ENCODE measurements around the gene TYW1B.

GRCh38 chr7:72710983-72711382 is 117.0 kb downstream of the TYW1B start:
- TF ChIP-seq CTCF (conservative IDR thresholded peaks at IDR 0.05) (no peak), ZFX (IDR thresholded peaks at IDR 0.05) (no peak)
